PC-9 (cell line): ENCODE data around the gene SP5.

Experiments
- EZH2 ChIP-seq: fragments of 200-600 bp; sonication (generic); IDR thresholded peaks from 2 replicates; pipeline ENCODE4 v1.8.0; 2017; ENCODE audit warnings: antibody characterized with exemption, low read depth
- TF ChIP-seq, protein P1 (sequence below): fragments of 200-600 bp; sonication (generic); conservative IDR thresholded peaks from 2 replicates; pipeline ENCODE4 v1.6.1; 2017; ENCODE audit warnings: mixed run types, antibody characterized with exemption, mild to moderate bottlenecking, moderate library complexity

GRCh38 chr2:170679607-170680079 is 35.5 kb upstream of the SP5 start:
- TF ChIP-seq, protein P1, sequence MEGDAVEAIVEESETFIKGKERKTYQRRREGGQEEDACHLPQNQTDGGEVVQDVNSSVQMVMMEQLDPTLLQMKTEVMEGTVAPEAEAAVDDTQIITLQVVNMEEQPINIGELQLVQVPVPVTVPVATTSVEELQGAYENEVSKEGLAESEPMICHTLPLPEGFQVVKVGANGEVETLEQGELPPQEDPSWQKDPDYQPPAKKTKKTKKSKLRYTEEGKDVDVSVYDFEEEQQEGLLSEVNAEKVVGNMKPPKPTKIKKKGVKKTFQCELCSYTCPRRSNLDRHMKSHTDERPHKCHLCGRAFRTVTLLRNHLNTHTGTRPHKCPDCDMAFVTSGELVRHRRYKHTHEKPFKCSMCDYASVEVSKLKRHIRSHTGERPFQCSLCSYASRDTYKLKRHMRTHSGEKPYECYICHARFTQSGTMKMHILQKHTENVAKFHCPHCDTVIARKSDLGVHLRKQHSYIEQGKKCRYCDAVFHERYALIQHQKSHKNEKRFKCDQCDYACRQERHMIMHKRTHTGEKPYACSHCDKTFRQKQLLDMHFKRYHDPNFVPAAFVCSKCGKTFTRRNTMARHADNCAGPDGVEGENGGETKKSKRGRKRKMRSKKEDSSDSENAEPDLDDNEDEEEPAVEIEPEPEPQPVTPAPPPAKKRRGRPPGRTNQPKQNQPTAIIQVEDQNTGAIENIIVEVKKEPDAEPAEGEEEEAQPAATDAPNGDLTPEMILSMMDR, result no peak
- no peak for TF ChIP-seq EZH2
